Measurements from ENCODE around the gene DPYSL5. TPM values are rescaled to one million over a fixed set of nuclear protein-coding genes. Genes with fewer than 3 reads are reported as not detected.

DPYSL5 gene
- total and polyA plus RNA-seq, 9 of the 15 experiments (the other 6 are each of a cell fraction or from before 2014, with no cell fraction given): 0.06 TPM; not detected in 8

DNA sequence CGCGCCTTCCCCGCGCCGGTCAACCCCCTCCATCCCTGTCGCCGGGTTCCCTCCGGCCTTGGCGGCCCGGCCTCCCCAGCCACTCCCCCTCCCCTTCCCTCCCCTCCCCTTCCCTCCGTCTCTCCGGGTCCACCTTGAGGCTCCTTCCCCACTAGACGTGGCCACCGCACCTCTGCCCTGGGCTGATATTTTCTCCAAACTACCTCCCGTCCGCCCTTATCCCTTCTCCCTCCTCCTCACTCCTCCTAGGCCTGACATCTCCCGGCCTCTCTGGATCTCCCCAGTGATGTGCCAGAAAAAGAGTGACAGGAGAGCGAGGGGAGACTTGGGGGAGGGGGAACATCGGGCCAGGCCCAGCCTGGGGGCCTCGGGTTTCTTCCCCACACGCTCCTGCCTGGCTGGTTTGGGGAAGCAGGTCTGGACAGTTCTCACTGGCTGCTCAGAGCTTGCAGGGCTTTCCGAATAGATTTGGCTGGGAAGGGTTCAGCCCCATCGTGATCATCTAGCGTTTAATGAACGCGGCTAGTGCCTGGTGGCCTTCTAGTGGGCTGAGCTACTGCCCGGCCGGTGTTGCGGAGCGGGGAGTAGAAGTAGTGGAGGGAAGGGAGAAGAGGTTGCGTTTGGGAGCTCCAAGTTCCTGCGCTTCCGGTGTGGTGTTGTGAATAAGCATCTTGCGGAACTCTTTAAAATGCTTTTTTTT is 123.1 kb downstream of the DPYSL5 start (continued):
- TF ChIP-seq, protein P1, sequence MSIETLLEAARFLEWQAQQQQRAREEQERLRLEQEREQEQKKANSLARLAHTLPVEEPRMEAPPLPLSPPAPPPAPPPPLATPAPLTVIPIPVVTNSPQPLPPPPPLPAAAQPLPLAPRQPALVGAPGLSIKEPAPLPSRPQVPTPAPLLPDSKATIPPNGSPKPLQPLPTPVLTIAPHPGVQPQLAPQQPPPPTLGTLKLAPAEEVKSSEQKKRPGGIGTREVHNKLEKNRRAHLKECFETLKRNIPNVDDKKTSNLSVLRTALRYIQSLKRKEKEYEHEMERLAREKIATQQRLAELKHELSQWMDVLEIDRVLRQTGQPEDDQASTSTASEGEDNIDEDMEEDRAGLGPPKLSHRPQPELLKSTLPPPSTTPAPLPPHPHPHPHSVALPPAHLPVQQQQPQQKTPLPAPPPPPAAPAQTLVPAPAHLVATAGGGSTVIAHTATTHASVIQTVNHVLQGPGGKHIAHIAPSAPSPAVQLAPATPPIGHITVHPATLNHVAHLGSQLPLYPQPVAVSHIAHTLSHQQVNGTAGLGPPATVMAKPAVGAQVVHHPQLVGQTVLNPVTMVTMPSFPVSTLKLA (conservative IDR thresholded peaks at IDR 0.05): peak in 1 of 2 experiments; percentile 11; a peak in 1 of 4 replicates
- peak; percentile 84 for TF ChIP-seq KAT7 (CRISPR knock-in tag; IDR thresholded peaks at IDR 0.05; ENCODE audit: borderline replicate concordance)
- no peak for TF ChIP-seq SMARCC2 (IDR thresholded peaks at IDR 0.05; ENCODE audit: low read depth)
- no peak for TF ChIP-seq GTF2E2 (tag; IDR thresholded peaks at IDR 0.05)
- TF ChIP-seq NCOA6 (IDR thresholded peaks at IDR 0.05): no peak
- no peak for TF ChIP-seq KLF10 (CRISPR knock-in tag; IDR thresholded peaks at IDR 0.05)
- no peak for TF ChIP-seq BMI1 (IDR thresholded peaks at IDR 0.05; ENCODE audit: low read length)
- TF ChIP-seq ZC3H11A (IDR thresholded peaks at IDR 0.05; ENCODE audit: low read depth, low read length): no peak
- TF ChIP-seq SRF (CRISPR knock-in tag; IDR thresholded peaks at IDR 0.05): no peak
- TF ChIP-seq, protein P2, sequence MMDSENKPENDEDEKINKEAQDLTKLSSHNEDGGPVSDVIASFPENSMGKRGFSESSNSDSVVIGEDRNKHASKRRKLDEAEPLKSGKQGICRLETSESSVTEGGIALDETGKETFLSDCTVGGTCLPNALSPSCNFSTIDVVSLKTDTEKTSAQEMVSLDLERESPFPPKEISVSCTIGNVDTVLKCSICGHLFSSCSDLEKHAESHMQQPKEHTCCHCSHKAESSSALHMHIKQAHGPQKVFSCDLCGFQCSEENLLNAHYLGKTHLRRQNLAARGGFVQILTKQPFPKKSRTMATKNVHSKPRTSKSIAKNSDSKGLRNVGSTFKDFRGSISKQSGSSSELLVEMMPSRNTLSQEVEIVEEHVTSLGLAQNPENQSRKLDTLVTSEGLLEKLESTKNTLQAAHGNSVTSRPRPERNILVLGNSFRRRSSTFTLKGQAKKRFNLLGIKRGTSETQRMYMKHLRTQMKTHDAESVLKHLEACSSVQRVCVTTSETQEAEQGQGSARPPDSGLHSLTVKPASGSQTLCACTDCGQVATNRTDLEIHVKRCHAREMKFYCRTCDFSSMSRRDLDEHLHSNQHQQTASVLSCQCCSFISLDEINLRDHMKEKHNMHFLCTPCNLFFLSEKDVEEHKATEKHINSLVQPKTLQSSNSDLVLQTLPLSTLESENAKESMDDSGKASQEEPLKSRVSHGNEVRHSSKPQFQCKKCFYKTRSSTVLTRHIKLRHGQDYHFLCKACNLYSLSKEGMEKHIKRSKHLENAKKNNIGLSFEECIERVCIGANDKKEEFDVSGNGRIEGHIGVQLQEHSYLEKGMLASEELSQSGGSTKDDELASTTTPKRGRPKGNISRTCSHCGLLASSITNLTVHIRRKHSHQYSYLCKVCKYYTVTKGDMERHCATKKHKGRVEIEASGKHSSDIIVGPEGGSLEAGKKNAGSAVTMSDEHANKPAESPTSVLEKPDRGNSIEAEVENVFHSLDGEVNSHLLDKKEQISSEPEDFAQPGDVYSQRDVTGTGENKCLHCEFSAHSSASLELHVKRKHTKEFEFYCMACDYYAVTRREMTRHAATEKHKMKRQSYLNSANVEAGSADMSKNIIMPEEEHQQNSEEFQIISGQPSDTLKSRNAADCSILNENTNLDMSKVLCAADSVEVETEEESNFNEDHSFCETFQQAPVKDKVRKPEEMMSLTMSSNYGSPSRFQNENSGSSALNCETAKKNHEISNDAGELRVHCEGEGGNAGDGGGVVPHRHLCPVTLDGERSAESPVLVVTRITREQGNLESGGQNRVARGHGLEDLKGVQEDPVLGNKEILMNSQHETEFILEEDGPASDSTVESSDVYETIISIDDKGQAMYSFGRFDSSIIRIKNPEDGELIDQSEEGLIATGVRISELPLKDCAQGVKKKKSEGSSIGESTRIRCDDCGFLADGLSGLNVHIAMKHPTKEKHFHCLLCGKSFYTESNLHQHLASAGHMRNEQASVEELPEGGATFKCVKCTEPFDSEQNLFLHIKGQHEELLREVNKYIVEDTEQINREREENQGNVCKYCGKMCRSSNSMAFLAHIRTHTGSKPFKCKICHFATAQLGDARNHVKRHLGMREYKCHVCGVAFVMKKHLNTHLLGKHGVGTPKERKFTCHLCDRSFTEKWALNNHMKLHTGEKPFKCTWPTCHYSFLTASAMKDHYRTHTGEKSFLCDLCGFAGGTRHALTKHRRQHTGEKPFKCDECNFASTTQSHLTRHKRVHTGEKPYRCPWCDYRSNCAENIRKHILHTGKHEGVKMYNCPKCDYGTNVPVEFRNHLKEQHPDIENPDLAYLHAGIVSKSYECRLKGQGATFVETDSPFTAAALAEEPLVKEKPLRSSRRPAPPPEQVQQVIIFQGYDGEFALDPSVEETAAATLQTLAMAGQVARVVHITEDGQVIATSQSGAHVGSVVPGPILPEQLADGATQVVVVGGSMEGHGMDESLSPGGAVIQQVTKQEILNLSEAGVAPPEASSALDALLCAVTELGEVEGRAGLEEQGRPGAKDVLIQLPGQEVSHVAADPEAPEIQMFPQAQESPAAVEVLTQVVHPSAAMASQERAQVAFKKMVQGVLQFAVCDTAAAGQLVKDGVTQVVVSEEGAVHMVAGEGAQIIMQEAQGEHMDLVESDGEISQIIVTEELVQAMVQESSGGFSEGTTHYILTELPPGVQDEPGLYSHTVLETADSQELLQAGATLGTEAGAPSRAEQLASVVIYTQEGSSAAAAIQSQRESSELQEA (IDR thresholded peaks at IDR 0.05; ENCODE audit: low read depth): no peak
- TF ChIP-seq IFI16 (CRISPR knock-in tag; IDR thresholded peaks at IDR 0.05): no peak
- TF ChIP-seq, protein P3, sequence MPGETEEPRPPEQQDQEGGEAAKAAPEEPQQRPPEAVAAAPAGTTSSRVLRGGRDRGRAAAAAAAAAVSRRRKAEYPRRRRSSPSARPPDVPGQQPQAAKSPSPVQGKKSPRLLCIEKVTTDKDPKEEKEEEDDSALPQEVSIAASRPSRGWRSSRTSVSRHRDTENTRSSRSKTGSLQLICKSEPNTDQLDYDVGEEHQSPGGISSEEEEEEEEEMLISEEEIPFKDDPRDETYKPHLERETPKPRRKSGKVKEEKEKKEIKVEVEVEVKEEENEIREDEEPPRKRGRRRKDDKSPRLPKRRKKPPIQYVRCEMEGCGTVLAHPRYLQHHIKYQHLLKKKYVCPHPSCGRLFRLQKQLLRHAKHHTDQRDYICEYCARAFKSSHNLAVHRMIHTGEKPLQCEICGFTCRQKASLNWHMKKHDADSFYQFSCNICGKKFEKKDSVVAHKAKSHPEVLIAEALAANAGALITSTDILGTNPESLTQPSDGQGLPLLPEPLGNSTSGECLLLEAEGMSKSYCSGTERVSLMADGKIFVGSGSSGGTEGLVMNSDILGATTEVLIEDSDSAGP (CRISPR knock-in tag; IDR thresholded peaks at IDR 0.05): no peak
- TF ChIP-seq POLR2G (IDR thresholded peaks at IDR 0.05; ENCODE audit: low read depth, low read length): peak; percentile 47; the same call in 1 of the 2 replicates

Data from K562 (cell line).